Measurements from ENCODE around the gene CHD5.

- TF ChIP-seq CTCF (IDR thresholded peaks at IDR 0.05; ENCODE audit: poor library complexity, severe bottlenecking): no peak
- no peak for TF ChIP-seq EZH2 (IDR thresholded peaks at IDR 0.05; ENCODE audit: borderline replicate concordance, insufficient read depth, low read length, poor library complexity, severe bottlenecking)
Observed at GRCh38 chr1:6129313-6129712, 50.8 kb downstream of the CHD5 start.

Data from neural cell (in vitro differentiated cells).